ENCODE measurements around the gene CIAO2B.

CIAO2B gene

DNA sequence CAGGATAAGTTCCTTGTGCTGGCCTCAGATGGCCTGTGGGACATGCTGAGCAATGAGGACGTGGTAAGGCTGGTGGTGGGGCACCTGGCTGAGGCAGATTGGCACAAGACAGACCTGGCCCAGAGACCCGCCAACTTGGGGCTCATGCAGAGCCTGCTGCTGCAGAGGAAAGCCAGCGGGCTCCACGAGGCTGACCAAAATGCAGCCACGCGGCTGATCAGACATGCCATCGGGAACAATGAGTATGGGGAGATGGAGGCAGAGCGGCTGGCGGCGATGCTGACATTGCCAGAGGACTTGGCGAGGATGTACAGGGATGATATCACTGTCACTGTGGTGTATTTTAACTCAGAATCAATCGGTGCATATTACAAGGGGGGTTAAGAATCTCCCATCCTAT, 48.7 kb downstream of the CIAO2B start:
- no peak for FAIRE-seq

DNA sequence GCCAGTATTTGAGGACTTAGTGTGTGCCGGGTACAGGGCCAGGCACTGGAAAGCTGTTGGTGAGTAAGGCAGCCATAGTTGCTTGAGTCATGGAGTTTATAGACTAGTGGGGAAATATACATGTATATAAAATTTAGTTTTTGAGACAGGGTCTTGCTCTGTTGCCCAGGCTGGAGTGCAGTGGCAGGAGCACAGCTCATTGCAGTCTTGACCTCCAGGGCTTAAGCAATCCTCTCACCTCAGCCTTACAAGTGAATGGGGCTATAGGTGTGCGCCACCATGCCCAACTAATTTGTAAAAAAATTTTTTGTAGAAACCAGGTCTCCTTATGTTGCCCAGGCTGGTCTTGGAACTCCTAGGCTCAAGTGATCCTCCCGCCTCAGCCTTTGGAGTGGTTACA, 51.5 kb downstream of the CIAO2B start:
- FAIRE-seq: no peak
